NB4 (cell line): ENCODE data around the gene IQCE.

Source experiments
- DNase-seq: peaks from one replicate; pipeline ENCODE4 v3.0.0; 2010; ENCODE audit warnings: low read depth
- H3K4me3 ChIP-seq: one replicate; pipeline ENCODE4 v1.5.1; 2011; ENCODE audit warnings: mild to moderate bottlenecking, low read depth, low read length, moderate library complexity
- MYC ChIP-seq: IDR thresholded peaks from 2 replicates; pipeline ENCODE4 v1.6.1; 2011; ENCODE audit warnings: low read depth, low read length
- POLR2A ChIP-seq: IDR thresholded peaks from 2 replicates; pipeline ENCODE4 v1.6.1; 2011; ENCODE audit warnings: mild to moderate bottlenecking; ENCODE audit not compliant: insufficient read length; ENCODE audit errors: extremely low read depth
- TF ChIP-seq, protein P1 (sequence below): IDR thresholded peaks from 2 replicates; pipeline ENCODE4 v1.6.1; 2011; ENCODE audit warnings: low read depth, low read length
- TF ChIP-seq, protein P2 (sequence below): IDR thresholded peaks from one replicate; pipeline ENCODE4 v1.5.1; 2012; ENCODE audit warnings: low read depth, low read length

IQCE gene

GRCh38 chr7:2616387-2617324 is 57.9 kb downstream of the IQCE start:
- TF ChIP-seq POLR2A (no peak), MYC (no peak)
- TF ChIP-seq, protein P1, sequence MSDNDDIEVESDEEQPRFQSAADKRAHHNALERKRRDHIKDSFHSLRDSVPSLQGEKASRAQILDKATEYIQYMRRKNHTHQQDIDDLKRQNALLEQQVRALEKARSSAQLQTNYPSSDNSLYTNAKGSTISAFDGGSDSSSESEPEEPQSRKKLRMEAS, result no peak
- TF ChIP-seq, protein P2, sequence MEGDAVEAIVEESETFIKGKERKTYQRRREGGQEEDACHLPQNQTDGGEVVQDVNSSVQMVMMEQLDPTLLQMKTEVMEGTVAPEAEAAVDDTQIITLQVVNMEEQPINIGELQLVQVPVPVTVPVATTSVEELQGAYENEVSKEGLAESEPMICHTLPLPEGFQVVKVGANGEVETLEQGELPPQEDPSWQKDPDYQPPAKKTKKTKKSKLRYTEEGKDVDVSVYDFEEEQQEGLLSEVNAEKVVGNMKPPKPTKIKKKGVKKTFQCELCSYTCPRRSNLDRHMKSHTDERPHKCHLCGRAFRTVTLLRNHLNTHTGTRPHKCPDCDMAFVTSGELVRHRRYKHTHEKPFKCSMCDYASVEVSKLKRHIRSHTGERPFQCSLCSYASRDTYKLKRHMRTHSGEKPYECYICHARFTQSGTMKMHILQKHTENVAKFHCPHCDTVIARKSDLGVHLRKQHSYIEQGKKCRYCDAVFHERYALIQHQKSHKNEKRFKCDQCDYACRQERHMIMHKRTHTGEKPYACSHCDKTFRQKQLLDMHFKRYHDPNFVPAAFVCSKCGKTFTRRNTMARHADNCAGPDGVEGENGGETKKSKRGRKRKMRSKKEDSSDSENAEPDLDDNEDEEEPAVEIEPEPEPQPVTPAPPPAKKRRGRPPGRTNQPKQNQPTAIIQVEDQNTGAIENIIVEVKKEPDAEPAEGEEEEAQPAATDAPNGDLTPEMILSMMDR, result no peak
- H3K4me3 ChIP-seq, result no peak overlapping the region
- no peak for DNase-seq

- DNase-seq, result no peak
Observed at GRCh38 chr7:2617325-2617905, 58.6 kb downstream of the IQCE start.

DNA sequence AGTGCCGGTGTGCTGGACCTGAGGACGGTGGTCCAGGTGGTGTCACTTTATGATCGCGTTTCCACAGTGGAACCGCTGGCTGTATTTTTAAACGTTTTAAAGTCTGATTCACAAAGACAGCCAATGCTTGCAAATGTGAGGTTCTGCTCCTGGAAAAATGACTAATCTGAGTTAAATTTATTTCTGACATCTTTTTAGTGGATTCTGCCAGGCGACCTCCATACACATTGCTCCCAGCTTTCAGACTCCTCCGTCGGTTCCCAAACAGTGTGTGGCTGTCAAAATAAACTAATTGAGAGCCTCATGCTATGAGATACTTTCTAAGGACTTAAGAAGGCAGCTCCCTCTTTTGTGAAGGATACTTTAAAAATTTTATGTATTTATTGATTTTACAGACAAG is 60.3 kb downstream of the IQCE start:
- no peak overlapping the region for H3K4me3 ChIP-seq
- no peak for DNase-seq
- TF ChIP-seq POLR2A, result no peak
- TF ChIP-seq MYC, result no peak
- TF ChIP-seq, protein P2, result no peak
- TF ChIP-seq, protein P1, result no peak

More at GRCh38 chr7:2617325-2617905, 58.6 kb downstream of the IQCE start:
- TF ChIP-seq, protein P1, result no peak
- TF ChIP-seq, protein P2, result no peak
- no peak for TF ChIP-seq POLR2A
- TF ChIP-seq MYC, result no peak
- H3K4me3 ChIP-seq, result no peak overlapping the region

DNA sequence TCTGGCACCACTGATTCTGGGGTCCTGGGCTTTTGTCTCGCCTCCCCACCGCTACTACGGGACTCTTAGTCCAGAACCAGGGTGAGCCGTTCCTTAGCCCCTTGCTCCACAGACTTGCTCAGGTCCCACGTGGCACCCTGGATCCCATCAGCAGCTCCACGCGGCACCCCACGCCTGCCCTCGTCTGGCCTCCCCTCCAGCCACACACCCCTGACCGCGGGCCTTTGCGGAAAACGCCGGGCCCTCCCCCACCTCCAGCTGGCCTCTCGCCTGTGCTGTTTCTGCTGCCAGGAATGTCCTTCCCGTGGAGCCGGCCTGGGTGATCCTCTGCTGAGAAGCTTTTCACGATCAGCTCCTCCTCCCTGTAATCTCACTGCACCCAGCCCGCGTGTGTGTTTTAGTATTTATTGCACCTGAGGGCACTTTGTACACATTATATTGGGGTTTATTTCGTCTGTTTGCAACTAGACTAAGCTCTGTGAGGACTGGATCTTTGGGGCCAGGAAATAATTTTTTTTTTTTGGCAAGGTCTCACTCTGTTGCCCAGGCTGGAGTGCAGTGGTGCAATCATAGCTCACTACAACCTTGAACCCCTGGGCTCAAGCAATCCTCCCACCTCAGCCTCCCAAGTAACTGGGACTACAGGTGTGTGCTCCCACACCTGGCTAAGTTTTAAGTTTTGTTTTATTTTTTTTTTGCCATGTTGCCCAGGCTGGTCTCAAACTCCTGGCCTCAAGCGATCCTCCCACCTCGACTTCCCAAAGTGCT is 62.5 kb downstream of the IQCE start:
- DNase-seq, result no peak
- no peak for TF ChIP-seq POLR2A
- no peak overlapping the region for H3K4me3 ChIP-seq

- peak; percentile 58 for DNase-seq
- H3K4me3 ChIP-seq, result no peak overlapping the region
- no peak for TF ChIP-seq POLR2A
- TF ChIP-seq, protein P1, result 0 out of 2 replicates have a peak, but pooled peaks have one; percentile 16
- TF ChIP-seq, protein P2, result no peak
- no peak for TF ChIP-seq MYC
Observed at GRCh38 chr7:2621948-2622640, 63.3 kb downstream of the IQCE start.
